ENCODE results near the gene EBF3.
A peak's percentile ranks its signal among the peaks of the same experiment; 100 is the strongest.

EBF3 gene

DNA sequence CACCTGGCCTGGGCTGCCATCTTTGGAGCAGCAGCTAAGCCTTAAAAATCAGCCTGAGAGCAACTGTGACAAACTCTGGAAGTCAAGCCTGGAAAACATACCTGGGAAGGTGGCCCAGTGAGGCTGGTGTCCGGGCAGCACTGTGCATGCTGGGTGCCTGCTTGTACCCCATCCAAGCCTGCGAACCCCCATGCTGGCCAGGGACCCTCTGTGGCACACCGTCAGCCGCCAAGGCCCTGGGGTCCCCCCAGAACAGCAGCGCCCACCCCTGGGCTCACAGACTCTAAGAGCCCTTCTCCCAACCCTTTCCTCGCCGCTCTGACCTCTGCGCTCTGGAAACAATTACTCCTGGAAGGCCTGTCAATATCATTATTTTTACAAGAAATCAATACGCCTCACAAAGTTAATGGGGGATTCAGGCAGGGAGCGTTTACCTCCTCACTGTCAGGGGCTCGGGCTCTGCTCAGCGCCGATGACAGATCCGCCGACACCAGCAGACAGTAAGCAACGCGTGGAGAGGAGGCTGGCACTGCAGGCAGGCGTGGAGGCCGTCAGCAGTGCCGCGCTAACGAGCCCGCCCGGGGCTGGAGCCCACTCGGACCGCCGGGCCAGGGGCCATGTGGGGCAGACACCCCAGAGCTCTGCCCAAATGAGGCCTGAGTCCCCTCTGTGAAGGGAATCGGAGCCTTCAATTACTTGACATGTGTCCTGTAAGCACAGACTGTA is 54.4 kb downstream of the EBF3 start:
- no peak for DNase-seq

GRCh38 chr10:129909080-129909479 is 55.0 kb downstream of the EBF3 start:
- DNase-seq: no peak

- no peak for DNase-seq
Measured at GRCh38 chr10:129908406-129908805, 55.7 kb downstream of the EBF3 start.

DNA sequence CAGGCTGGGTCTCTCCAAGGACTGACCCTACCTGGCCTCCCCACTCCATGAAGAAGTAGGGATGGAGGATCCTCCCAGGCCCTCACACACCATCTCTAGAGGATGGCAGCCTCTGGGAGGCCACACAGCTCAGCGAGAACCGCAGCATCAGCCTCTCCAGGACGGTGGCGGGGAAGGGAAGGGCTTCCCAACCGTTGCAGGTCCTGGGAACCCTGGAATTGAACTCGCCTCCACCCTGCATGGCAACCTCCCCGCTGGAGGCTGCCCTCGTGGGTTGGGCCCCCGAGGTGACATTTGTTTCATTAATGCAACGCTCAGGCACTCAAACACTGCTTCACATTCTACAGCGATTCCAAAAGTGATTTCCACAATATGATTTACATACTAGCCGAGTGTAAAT is 58.5 kb downstream of the EBF3 start:
- DNase-seq: no peak

DNA sequence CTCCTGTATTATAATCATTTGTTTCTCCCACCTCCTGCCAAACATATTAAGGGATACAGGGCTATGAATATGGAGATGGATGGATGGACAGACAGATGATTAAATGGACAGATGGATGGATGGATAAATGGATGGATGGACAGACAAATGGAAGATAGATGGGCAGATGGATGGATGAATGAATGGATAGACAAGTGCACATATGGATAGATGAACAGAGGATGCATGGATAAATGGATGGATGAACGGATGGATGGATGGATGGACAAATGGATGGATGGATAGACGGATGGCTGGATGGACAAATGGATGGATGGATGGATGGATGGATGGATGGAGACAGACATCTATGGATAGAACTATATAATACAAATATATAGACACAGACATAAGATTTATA is 59.8 kb downstream of the EBF3 start:
- DNase-seq: no peak

DNA sequence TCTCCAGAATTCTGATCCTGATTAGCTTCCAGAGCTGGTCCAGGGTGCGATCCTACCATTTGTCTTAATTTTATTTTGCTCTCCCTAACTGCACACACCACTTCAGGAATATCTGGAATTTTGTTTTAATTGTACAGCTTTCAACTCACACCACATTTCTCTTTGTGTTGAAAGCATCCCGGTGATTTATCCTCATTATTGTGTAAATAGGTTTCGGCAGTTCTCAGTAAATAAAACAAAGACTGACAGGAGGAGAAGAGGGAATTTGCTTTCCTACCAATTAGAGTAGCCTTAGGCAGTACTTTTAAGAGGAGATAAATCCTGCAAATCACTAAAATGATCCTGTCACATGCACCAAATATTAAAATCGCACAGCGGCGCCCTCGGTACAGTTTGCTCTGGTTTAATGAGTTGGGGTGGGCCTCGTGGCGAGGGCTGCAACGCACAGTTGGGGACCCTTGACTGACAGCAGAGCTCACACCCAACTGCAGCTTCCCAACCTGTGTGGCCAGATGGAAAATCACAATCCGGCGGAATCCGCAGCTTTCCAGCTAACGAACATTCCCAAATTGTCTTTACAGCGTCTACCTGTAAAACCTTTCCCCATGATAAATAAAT is 62.6 kb downstream of the EBF3 start:
- no peak for DNase-seq

DNA sequence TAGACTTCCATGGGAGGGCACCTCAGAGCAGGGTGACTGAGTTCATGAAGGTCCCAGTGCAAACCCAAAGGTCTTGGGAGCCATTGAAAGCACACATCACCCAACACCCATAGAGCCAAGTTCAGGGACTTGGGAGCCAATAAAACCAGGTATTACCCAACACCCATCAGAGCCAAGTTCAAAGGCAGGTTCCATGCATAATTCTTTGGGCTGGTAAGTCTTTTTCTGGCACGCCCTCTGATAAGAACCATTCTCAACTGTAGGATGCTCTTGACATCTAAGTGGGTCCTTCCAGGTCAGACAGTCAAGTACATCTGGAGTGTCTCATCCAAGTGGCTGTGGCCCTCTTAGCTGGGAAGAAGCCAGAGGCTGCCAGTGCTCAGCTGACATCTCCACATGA is 63.2 kb downstream of the EBF3 start:
- no peak for DNase-seq

- no peak for DNase-seq
Measured at GRCh38 chr10:129899276-129900130, 64.6 kb downstream of the EBF3 start.

DNA sequence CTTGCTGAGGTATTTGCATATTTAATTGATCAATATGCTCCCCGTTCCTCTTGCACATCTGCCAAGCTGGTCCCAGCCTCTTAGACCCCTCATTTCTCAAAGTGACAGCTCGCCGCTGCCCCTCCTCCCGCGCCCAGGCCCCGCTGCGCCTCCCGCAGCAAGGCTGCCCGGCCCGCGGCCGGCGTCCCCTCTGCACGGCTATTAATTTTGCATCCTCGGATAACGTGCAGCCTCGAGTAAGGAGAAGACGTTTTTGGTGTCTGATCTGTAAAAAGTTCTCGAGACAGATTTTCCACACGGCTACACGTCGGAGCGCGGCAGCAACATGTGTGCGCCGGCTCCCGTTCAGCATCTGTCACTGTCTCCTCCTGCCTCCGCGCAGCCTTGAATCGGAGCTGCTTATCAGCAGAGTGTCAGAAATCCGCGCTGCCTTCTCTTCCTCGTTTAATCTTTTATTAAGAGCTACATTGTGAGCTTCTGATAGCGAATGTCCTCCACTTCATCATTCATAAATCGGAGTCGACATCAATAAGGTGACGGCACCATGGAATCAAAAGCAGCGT is 65.3 kb downstream of the EBF3 start:
- no peak for DNase-seq

GRCh38 chr10:129897871-129898626 is 66.0 kb downstream of the EBF3 start:
- no peak for DNase-seq

GRCh38 chr10:129896860-129897200 is 67.2 kb downstream of the EBF3 start:
- DNase-seq: no peak

DNA sequence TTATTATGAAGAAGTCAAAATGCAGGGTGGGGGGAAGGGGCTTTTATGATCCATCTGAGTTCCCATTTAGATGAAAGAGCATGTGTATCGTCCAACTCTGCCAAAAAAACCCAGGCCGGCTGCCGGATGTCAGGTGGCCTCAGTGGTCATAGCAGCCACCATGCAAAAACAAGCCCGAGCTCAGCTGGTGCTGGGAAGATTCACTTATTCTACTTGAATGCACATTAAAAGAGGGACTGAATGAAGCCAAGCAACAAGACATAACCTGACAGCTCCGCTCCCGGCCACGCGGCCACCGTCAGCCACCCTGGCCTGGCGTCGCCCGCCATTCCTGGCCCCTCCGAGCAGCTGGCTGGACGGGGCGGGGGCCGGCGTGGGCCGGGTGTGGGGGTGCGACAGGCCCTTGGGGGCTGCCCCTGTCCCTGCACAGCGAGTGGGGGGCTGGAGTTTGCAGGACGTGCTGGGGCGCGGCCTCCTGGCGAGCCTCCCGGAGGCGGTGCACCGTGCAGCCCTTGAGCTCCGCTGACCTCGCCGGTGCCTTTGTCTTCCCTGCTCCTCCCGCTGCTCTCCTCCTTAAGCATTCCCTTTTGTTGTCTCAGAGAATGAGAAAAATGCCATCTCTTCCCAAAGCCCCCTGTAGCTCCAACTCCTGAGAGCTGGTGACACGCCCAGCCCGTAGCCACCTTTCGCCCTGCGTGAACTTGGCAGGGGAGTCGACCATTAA is 67.8 kb downstream of the EBF3 start:
- DNase-seq: no peak

DNA sequence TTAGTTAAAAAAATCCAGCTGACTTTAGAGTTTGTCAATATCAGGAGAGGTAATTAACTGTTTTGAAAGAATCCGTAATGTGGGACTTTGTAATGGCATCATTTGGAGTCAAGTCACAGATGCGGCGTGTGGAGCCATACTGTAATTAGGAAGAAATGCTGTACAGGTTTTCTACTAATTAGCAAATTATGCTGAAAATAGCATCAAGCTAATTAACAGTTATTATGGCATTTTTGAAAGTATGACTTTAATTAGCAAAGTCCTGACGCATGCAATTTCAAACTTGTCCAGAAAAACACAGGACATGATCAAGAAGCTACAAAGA is 68.3 kb downstream of the EBF3 start:
- DNase-seq: no peak

DNA sequence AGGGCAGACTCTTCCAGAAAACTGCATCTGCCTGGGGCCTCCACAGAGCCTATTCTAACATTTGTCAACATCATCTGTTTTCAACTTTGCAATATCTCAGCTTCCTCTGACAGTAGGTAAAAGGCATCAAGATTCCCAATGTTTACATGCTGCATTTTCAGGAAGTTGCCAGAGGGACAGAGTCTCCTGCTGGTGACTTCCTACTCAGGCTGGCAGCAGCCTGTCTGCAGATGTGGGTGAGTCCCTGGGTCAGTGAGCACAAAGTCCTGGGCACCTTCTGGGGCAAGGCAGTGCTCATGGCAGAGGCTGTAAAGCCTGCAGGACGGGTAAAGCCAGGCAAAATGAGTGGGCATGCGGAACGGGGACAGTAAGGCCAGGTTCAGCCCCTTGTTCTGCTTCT is 69.4 kb downstream of the EBF3 start:
- no peak for DNase-seq

- no peak for DNase-seq
Measured at GRCh38 chr10:129893104-129894089, 70.7 kb downstream of the EBF3 start.

- no peak for DNase-seq
Measured at GRCh38 chr10:129892548-129893052, 71.5 kb downstream of the EBF3 start.

DNA sequence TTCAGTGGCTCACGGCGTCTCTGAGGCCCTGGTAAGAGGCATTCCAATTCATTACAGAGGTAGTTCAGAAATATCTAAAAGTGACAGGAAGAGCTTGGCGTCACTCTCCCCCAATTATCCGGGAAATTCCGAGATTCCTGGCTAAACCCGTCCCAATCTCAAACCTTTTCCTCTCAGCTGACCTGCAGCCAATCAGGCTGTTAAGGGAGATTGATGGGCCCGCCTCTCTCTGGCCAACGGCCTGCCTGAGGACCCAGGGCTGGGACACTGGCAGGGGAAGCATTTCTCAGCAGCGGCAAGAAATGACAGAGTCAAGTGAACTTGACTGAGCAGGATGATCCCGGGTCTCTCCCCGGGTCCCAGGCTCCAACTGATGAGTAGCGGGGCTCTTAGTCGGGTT is 72.3 kb downstream of the EBF3 start:
- no peak for DNase-seq

DNA sequence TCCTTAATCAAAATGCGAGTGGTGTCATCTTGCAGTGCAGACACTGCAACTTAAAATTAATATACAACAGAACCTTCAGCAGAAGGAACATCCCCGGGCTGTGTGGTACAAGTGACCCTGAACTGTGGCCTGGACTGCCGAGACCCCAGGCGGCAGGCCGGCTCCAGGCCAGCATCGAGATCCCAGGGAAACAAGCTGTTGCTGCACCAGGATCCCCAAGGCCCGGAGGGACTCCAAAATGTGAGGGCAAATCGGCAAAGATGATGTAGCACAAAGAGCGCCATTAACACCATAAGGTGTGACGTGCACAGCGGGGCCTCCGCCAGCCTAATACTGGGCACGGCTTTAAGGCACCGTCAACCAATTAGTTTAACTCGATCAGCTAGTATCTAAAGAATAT is 73.9 kb downstream of the EBF3 start:
- DNase-seq: no peak

DNA sequence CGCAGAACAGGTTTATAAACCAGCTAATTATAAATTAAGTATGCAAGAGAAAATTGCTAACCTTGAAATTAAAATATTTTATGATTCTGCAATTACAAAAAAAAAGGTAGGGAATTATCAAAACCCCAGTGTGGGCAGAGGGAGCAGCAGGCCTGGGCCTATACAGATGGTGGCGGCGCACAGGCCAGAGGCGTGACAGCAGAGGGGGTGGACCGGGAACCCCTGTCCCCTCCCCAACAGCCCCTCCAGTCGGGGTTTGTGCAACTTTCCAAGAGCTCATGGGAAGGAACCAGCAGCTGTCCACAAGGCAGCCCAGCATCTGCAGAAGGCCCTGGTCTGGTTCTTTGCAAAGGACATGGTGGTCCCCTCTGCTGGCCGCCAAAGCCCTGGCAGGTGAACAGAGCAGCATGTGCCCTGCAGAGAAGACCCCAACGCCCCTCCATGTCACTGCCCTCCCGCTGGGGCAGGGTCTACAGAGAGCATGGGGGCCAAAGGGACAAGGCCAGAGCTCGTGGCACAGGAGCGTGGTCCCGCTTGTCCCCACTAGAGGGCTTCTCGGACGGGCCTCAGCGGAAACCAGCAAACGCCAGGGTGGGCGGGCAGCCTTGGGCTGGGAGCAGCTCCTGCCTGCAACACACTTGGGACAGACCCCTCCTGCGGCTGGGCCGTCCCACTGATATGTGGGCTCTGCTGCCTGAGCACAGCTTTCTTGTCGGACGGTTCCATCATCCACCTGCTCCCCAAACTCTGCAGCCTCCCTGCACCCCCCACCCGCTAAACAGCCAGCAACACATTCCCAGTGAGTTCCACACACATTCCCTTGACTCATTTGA is 75.1 kb downstream of the EBF3 start:
- DNase-seq: peak in 1 of 2 experiments; percentile 1
